Stimulated activated naive CD4-positive, alpha-beta T cell (primary cell): Measurements from ENCODE around the gene PCYT2.
"Not testable (repeated sequence)": the region's sequence is repeated elsewhere in the genome, so short reads cannot be mapped to it uniquely, and the experiment has no call there.

ENCODE experiments used
- DNase-seq, 6 experiments: peaks; one replicate each; lab custom pipeline; 2025; lab: John Stamatoyannopoulos, UW

PCYT2 gene

DNA sequence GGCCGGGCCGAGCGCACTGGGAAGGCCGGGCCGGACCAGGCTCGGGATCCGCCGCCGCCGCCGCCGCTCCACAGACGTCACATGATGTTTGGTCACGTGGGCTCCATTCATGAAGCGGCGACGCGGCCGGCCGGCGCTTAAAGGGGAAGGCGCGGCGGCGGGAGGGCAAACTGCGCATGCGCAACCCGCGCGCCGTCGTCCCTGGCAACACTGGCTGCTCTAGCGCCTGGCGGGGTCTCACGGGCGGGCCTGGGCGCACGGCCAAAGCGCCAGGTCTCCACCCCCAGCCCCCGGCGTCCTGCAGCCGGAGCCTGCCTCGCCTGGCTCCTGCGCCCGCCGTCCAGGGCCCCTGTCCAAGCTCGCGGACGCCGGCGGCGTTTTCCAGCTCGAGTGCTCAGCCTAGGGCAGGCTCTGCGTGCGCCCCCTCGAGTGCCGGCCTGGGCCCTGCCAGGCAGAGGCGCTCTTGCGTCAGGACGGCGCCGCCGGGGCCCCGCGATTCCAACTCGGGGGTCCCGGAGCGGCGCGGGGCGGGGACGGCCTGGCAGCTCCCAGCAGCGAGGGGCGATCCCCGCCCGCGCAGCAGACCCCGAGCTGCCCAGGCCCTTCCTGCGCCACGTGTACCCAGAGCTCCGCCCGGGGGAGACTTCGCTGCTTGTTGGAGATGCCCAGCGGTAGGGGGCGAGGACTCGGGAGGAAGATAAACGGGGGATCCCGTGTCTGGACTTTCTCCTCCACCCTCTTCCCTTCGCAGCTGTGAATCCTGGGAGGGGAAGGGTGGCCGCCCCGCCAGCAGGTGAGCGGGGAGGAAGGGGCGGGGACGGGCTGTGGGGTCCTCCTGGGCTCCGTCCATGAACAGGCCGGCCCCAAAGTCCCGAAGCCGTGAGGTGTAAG, 16.7 kb upstream of the PCYT2 start, which contains the start of gene MAFG:
Gene MAFG (minus strand): TSS at position 83 of the 891 bp plus-strand sequence. CDS start 4,550 bp downstream, outside the sequence.
- peak; percentile 75 to 89 (median 85) for DNase-seq

DNA sequence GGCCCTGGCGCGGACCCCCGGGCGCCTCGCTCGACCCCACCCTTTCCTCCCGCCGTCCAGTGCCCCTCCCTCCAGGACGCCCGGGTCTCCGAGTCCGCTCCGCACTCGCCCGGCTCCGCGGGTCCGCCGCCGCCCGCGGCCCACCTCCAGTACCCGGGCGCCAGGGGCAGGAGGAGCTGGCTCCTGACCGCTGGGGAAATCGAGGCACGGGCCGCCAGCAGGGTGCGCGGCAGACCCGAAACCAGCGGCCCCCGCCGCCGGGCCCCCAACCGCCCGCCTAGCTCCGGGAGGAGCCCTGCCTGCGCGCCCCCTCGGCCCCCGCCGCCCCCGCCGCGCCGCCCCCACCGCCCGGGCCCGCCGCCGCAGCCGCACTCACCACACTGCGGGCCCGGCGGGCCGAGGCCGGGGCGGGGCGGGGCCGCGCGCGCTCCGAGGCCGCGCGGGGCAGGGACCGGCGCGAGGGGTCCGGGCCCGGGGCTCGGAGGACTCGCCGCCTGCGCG, 16.0 kb upstream of the PCYT2 start:
- no peak for DNase-seq

DNA sequence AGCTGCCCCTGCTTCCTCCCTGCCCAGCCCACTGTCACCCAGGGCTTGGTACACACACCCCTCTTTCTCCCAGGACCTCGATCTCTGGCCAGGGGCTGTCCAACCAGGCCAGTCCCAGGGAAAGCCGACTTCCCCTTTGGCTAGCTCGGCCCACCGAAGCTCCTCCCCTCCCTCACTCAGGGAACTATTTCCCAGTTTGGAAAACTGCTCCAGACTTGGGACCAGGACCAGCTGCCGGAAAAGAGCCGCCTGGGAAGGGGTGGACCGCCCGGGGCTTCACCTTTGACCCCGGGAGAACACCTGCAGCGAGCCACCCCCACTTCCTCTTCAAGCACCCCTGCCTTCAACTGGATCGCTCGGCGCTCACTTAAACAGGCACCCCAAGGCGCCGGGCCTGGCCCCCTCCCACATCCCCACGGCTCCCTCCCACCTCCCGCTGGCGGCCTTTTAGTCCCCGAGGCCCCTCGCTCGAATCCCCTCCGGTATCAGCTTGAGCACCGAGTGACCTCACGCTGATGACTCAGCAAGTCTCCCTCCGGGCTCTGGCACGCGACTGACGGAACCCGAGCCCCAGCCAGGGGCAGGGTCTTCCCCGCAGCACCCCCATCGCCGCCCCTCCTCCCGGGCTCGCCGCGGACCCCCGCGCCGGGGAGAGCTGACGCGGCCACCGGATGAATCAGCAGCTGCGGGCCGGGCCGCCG, 15.4 kb upstream of the PCYT2 start:
- DNase-seq, result peak; percentile 25 to 55 (median 36)

DNA sequence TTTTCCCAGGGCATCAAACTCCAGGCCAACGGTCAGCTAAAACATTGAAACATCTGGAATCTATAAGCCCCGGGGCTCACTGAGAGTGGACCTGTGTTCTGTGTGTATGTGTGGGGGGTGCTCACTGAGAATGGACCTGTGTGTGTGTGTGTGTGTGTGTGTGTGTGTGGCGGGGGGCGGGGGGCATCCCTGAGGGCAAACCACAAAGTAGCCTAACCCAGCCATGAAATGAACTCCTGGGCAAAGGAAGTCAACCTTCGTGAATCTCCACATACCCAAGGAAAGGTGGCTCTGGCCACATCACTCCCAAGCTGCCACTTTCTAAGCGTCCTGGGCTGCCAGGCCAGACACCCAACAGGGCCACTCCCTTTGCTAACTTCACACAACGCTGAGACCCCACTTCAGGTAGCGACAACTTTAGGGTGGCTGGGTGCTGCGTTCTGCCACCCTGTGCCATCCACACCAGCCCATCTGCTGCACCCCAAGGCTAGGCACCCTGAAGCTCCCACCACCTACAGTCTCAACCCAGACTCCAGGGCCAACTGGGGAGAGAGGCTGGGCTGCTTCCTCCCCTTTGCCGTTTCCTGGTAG, 14.8 kb upstream of the PCYT2 start:
- DNase-seq, result no peak

DNA sequence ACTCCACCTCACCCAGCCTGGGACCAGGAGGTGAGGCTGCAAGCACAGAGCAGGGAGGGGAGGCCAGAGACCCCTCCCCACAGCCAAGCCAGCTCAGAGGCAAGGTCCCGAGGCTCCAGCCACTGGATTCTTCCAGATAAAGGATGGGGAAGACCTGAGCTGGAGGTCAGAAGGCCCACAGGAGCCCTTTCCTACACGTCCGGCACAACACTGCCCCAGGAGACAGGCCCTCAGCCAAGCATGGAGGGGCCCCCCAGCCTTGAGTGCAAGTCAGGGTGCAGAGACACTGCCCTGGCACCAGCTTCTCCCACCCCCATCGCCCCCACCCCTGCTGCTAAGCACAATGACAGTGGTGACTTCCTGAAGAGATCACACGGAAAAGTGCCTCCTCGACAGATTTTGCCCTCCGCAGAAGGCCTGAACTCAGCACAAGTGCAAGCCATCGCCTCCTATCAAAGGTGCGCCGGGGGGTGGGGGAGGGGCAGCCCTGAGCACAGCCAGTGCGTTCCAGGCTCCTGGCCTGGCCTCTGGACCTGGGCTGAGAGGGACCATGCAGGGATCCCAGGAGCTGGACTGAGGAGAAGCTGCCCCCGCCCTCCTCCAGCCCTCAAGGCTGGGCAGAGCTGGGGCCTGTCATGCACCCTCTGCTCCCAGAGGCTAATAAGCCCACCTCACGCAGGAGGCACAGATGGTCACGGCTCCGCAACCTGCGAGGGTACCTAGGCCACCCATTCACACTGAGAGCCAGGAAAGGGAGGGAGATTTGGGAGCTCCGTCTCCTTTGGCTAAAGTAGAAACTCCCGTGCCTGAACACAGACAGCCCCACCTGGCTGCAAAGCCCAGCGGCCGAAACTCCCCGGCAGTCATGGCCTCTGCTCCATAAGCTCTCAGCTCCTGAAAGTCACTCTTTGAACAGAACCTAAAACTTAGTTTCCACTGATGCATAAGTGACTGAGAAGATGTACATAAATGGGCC, 13.6 kb upstream of the PCYT2 start:
- DNase-seq, result peak in 1 of 6 experiments; percentile 11

DNA sequence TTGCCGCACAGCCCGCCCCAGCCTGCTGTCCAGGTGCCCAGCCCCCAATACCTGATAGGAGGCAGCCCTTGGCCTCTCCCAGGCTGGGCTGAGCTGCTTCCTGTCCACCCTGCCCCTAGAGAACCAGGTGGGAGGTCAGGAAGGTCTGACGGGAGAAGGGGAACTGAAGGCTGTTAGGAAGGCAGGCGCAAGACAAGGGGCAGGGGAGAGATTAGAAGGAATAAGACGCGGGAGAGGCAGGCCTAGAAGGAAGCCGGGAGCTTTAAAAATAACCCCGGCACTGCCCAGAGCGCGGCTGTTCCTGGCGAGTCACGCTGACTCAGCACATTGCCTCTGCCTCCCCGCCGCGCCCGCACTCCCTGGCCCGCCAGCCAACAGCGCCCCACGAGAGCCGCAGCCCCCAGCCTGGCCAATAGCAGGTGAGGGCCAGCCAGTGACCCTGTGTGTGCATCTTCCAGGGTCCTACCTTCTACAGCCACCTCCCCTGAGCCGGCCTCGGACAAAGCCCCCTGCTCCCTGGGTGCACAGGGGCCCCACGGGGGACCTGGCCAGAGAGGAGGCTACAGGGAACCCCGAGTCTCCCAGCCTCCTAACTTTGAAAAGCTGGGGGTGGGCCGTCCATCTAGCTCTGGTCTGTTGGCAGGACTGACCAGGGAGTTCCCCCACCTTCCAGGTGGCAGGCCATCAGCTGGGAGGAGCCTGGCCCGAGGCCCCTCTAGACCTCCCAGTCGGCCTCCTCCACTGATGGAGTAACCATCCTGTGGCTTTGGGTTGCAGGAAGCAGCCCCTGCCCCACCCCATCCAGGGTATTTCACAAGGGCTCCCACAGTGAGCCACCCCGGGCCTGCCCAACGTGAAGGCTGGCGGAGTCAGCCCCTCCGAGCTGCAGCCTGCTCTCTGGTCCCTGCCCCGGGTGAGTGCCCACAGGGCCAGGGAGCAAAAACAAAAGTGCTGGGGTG, 12.4 kb upstream of the PCYT2 start:
- no peak for DNase-seq

DNA sequence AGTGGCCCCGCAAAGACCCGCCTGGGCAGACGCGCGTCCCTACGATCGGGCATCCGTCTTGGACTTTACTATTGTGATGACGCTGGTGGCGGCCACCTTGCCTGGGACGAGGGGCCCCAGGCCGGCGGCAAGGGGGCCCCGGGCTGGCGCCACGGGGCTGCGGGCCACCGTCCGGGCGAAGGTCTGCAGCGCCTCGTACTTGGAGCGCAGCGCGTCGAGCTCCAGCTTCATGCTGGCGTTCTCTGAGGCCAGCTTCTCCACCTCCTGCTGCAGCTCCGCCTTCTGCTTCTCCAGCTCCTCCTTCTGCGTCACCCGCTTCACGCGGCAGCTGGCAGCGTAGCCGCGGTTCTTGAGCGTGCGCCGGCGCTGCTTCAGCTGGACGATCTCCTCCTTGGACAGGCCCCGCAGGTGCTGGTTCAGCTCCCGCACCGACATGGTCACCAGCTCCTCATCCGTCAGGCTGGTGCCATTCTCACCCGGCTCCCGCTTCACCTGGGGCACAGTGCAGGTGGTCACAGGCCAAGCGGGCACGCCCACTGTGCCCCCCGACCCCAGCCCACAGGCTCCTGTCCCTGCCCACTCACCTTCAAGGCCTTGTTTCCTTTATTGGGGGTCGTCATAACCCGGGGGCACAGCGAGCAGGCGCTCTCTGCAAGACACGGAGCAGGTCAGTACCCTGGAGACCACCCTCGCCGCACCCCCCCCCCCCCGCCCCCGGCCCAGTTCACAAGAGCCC, 11.5 kb upstream of the PCYT2 start:
- DNase-seq, result no peak

DNA sequence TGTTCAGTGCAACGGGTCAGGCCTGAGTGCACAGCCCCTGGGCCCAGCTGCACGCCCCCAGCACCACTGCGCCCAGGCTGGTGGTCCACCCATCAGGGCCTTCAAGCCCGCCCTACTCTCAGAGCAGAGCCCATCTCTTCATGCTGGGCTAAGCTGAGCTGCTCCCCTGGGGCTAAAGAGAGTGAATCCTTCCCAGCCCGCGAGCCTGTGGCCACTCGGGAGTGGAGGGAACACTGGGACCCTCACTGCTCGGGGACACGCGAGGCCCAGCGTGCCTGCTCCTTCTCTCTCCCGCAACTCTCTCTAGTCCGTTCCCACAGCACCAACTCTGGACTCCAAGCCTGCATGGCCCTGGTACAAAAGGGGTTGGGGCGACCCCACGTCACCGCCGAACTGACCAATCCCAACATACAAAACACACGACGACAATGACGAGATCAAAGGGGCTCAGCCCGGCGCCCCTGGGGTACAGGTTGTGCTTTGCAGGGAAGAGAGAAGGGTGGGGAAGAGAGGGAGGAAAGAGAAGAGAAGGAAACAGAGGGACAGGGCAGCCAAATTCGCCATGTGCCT, 10.9 kb upstream of the PCYT2 start:
- DNase-seq, result no peak

DNA sequence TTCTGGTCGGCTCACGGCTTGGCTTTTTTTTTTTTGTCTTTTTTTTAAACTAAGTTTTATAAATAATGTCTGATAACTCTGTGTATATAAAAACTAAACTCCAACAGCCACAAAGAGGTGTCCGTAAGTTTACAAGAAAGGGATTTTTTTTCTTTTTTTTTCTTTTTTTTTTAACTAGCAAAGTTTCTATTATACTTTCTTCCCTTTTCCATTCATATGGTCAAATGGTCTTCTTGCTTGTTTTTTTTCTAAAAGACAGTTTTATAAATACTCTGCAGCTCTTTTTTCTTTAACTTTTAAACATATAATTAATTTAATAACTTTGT, 10.3 kb upstream of the PCYT2 start:
- no peak for DNase-seq

DNA sequence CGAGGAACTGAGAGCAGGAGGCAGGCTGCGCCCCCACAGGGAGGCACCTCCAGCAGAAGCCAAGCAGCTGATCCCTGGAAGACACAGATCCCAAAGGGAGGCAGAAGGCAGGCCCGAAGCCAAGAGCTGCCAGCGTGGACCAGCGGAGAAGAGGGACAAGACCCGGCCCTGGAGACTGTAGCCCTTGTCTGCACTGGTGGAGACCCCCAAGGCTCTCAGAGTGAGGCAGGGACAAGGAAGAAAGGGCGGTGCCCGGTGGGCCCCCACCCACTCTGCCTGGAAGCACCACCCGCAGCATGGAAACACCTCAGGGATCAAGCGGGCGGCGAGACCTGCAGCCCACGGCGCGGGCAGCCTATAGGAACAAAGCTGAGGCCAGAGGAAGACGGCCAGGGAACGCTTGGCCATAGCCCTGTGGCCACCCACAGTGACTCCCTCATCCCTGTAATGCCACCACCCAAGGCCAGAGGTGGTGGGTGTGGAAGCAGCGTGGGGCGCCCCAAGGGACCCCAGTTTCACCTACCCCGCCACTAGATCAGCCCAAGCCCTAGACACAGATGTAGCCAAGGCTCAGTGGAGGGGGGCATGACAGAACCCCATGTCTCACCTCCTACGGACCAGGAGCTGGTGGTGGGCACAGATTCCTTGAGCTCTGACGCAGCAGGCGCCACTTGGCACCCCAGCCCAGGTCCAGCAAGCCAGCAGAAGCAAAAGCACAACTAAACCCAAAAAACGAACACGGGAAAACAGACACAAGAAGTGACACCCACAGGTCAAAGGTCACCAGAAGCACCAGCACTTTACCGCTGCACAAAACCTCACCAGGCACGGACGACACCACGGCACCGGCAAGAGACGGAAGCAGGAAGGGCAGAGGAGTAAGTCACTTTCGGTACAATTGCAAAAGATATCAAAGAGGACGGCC, 9.7 kb upstream of the PCYT2 start:
- DNase-seq, result no peak

DNA sequence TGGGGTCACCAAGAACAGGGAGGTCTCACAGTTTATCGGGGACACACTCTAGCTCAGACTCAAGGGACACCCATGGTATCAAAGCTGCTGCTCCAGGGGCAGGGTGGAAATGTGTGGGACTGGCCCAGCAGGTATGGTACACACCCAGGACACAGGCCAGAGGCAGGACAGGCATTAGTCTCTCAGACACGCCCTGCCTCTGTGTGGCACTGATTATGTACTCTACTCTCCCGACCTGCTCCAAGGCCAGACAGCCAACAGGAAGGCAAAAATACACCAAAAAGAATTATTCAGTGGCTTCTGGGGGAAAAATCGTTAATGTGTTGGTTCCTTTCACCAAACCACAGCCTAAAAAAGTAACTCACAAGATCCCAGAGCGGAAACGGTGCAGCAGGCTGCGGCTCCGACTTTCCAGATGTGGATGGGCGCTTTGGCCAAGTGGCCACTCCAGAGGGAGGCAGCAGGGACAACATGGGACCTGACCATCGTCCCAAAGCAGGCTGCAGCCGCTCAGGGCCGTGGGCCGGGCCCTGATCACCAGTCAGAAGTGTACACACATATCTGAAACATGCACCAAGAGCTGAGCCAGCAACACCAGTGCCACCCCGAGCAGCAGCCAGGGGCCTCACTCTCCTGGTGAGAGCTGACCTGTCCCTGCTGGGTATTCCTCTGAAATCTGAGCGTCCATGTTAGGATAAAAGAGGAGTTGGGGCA, 7.8 kb upstream of the PCYT2 start:
- DNase-seq, result no peak

DNA sequence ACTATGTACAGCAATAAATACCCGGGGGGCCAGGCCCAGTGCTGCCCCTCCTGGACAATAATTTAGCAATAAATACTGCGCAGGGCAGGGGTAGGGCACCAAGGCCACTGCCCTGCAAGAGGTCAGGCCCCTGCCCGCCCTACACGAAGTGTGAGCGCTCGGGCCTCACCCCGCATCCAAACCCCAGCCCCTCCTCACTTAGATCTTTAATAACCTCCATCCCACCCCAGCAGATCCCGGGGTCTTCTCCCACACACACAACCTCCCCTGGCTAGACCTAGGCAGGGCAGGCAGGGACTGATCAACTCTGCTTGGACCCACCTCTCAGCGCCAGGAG, 7.1 kb upstream of the PCYT2 start:
- not testable (repeated sequence) for DNase-seq

DNA sequence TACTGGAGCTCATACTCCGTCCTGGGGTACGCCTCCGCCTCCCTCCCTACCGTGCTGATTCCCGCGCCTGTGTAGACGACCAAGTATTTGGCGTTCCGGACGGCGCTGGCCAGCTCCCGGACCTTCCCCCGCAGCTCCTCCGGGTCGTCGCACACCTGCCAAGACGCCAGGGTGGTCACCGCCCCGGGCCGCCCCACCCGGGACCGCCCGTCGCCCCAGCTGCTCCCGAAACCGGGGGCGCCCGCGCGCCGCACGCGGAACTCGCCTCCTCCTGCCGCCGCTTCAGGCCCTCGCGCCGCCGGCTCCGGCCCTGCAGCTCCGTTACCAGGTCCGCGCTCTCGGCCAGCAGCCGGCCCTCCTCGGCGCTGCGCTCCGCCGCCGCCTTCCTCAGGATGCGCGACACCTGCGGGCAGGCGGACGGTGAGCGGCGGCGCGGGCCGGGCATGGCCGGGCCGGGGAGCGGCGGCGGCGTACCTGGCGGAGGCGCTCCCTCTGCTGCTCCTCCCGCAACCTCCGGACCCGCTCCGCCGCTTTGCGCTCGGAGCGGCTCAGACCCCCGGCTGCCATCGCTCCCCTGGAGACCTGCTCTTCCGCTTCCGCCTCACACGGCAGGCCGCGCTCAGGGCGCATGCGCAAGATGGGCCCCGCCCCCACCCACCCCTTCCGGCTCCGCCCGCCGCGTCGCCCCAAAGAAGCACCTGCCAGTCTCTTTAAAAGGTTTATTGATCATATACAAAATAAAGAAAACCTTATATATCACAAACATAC, 6.5 kb upstream of the PCYT2 start, which contains the start of gene SIRT7:
Gene SIRT7 (minus strand): TSS at position 612 of the 768 bp plus-strand sequence. CDS start 45 bp downstream, at position 567.
- peak; percentile 80 to 93 (median 86) for DNase-seq

DNA sequence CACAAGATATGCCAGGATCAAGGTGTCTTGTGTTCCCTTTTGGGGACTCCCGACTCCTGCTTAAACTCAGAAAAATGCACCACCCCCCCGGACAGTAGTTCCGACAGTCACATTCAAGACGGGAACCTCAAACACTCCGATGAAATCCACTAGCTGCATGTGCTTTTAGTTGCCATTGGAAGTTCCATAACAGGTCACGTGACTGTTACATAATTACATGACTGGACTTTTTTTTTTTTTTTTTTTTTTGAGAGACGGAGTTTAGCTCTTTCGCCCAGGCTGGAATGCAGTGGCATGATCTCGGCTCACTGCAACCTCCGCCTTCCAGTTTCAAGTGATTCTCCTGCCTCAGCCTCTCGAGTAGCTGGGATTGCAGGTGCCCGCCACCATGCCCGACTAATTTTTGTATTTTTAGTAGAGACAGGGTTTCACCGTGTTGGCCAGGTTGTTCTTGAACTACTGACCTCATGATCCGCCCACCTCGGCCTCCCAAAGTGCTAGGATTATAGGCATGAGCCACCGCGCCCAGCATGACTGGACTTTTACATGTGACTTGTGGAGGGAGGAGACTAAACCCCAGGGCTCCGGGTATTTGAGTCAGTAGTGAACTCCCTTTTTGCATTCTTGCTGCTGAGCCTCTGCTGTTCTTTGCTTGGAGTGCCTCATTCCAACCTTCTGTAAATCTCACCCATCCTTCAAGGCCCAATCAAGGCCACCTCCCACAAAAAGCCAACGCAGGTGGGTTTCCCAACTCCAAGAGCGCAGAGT, 5.2 kb upstream of the PCYT2 start:
- no peak for DNase-seq

DNA sequence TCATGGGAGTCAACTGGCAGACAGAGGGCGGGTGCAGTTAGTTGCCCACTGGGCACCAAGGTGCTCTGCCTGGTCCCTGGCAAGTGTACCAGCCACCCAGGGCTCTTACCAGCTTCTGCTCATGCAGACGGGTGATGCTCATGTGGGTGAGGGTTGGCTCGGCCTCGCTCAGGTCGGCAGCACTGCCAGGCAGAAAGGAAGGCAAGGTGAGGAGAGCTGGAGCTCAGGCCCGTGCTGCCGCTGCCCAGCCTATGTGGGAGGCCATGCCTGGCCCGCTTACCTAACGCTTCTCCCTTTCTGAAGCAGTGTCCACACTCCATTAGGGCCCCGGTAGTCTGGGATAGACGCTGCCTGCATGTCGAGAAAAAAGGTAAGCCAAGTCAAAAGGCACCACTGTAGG, 4.1 kb upstream of the PCYT2 start:
- DNase-seq, result no peak
